GM21737 (cell line): Measurements from ENCODE around the gene PROKR2.

Experiments
- ATAC-seq: cut with Tn5 transposase; IDR thresholded peaks from one replicate; pipeline ENCODE4 v1.9.1; 2021; ENCODE audit warnings: mild to moderate bottlenecking, moderate library complexity; ENCODE audit not compliant: unreplicated experiment

PROKR2 gene

DNA sequence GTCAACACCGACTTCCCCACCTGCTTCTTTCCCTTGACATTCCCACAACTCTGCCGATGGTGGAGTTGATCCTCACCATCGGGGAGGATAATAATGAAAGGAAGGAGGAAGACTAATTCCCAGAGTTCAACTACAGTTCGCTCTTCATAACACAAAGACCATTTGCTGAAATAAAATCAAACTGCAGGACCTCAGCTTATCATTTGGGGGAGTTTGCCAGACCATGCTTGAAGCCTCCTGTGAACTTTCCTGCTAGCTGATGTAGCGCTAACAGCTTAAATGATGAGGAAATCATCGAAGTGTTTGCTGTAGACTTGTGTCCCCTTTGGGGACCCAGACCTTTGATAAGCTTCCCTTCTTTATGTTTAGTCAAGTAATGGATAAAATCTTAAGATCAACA lies 26.2 kb downstream of the PROKR2 start:
- no peak for ATAC-seq

DNA sequence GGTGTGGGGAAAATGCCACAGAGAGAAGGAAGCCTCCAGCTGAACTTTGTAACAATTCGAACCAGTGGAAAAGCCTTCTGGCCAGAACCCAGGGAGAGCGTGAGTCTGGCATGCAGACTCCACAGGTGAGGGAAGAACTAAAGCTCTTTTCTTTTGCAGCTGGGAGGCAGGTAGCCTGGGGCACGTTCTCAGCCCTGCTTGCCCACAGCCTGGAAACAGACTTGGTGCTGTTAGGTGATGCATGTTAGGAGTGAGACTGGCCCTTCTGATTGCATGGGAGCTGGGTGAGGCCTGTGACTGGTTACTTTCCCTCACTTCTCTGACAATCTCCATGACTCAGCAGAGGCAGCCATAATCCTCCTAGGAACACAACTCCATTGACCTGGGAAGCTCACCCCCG lies 34.2 kb downstream of the PROKR2 start:
- ATAC-seq: no peak

DNA sequence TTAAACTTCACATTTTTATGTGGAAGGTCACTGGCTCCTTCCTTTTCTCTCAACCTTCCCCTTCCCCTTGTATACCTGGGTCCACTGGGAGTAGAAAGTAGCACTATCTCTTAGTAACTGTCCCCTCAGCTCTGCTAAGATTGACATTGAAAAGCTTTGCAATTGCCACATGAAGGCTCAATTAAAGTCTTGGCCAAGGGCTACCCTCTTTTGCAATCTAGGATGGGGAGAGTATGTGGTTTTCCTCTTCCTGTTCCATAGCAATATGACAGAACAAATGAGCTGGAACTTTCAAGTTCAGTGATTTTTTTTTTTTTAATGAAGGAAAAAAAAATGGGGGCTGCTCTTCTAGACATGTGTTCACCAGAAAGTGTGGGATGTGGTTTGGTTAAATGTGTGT lies 37.1 kb downstream of the PROKR2 start:
- ATAC-seq: no peak

DNA sequence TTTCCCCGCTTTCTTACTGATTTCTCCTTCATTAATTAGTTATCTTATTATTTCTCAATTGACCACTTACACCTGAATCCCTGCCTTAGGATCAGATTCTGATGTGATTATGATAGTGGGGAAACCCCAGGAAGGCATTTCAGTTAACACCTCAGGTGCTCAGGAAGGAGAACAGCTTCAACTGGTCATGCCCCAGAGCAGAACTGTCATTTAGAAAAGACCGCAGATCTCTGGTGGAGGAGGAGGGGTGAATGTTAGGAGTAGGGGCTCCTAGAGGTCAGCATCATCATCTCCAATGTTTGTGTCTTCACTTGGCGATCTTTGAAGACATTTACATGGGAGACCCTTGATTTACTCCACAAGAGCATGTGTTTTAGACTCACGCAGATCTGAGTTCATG lies 44.5 kb downstream of the PROKR2 start:
- ATAC-seq: no peak

DNA sequence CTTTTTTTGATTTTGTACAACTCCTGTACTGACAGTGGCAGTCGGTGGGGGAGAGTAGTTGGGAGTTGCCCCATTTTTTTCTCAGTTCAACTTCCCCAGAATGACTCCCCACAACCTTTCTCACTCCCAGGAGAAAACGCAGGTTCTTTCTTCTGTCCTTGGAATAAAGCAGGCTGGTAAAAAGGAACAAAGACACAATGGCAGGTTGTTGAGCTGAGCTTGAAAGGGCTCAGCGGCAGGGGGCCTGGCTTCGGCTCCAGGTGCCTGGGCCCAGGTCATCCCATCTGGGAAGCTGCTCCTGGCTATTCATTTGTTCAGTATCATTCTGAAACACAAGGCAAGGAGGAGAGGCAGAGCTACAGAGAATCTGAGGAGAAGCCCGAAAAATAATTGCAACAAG lies 46.2 kb downstream of the PROKR2 start:
- no peak for ATAC-seq

DNA sequence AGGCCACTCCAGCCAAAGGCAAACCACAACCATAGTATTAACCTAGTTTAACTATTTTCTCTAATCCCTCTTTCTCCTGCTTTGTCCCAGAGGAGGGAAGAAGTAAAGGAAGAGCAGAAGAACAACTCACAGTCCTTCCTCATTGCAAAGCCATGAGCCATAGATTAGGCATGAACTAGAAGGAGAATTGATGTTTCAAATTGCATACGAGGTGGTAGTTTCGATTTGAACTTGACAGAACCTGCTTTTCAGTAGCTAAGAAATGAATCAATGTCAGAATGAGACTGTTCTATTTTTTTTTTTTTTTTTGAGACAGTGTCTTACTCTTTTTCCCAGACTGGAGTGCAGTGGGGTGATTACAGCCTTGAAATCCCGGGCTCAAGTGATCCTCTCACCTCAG lies 48.3 kb downstream of the PROKR2 start:
- ATAC-seq: no peak

DNA sequence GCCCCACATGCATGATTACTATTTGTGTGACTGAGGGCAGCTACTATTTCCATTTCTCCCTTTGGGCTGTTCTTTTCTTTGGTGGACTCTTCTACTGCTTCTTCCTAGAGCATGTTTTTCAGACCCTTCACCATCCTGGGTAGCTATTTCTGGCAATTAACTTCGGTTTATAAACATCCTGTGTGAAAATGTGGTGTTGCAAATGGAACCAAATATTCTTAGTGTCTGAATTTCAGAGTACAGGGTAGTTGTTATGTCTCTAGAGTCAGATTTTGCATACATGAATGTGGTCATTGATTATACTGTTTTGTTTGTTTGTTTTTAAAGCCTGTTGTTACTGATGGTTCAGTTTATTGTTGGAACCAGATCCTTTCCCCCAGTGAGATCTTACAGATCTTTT lies 49.7 kb downstream of the PROKR2 start:
- no peak for ATAC-seq
